HG03097 (cell line): Measurements from ENCODE around the gene ULK4.

Source experiments
- ATAC-seq: cut with Tn5 transposase; IDR thresholded peaks from one replicate; pipeline ENCODE4 v1.9.1; 2021; ENCODE audit not compliant: unreplicated experiment, low FRiP score

ULK4 gene

GRCh38 chr3:41243183-41243582 lies 718.7 kb downstream of the ULK4 start:
- no peak for ATAC-seq

GRCh38 chr3:41241800-41242571 lies 719.9 kb downstream of the ULK4 start:
- ATAC-seq, result no peak

- no peak for ATAC-seq
Observed at GRCh38 chr3:41241161-41241560, 720.7 kb downstream of the ULK4 start.

- no peak for ATAC-seq
Observed at GRCh38 chr3:41239587-41239986, 722.3 kb downstream of the ULK4 start.

GRCh38 chr3:41237907-41238306 lies 724.0 kb downstream of the ULK4 start:
- no peak for ATAC-seq

- ATAC-seq, result no peak
Observed at GRCh38 chr3:41236228-41236627, 725.7 kb downstream of the ULK4 start.

GRCh38 chr3:41234823-41235721 lies 726.8 kb downstream of the ULK4 start:
- no peak for ATAC-seq

GRCh38 chr3:41224120-41224806 lies 737.6 kb downstream of the ULK4 start:
- ATAC-seq, result no peak

- no peak for ATAC-seq
Observed at GRCh38 chr3:41223691-41224090, 738.2 kb downstream of the ULK4 start.

- no peak for ATAC-seq
Observed at GRCh38 chr3:41223078-41223477, 738.8 kb downstream of the ULK4 start.

- ATAC-seq, result no peak
Observed at GRCh38 chr3:41222501-41222900, 739.4 kb downstream of the ULK4 start.

GRCh38 chr3:41222012-41222411 lies 739.9 kb downstream of the ULK4 start:
- no peak for ATAC-seq

GRCh38 chr3:41220906-41221677 lies 740.8 kb downstream of the ULK4 start:
- ATAC-seq, result no peak

GRCh38 chr3:41219424-41219823 lies 742.5 kb downstream of the ULK4 start:
- no peak for ATAC-seq

GRCh38 chr3:41216993-41217392 lies 744.9 kb downstream of the ULK4 start:
- no peak for ATAC-seq

GRCh38 chr3:41216422-41216821 lies 745.5 kb downstream of the ULK4 start:
- ATAC-seq, result no peak

GRCh38 chr3:41213588-41213987 lies 748.3 kb downstream of the ULK4 start:
- no peak for ATAC-seq

GRCh38 chr3:41212088-41212487 lies 749.8 kb downstream of the ULK4 start:
- ATAC-seq, result no peak

GRCh38 chr3:41210966-41211365 lies 750.9 kb downstream of the ULK4 start:
- no peak for ATAC-seq

GRCh38 chr3:41209646-41210045 lies 752.3 kb downstream of the ULK4 start:
- no peak for ATAC-seq
